Chondrocyte (in vitro differentiated cells): Measurements from ENCODE around the gene CLTB. TPM values are rescaled to one million over a fixed set of nuclear protein-coding genes. Genes with fewer than 3 reads are reported as not detected.

Source experiments
- DNase-seq: peaks from one replicate; pipeline ENCODE4 v3.0.0; 2021; ENCODE audit warnings: mixed read lengths, low spot score
- H3K27ac Mint-ChIP-seq: one replicate; pipeline ENCODE4 v1.8.0; 2021; ENCODE audit warnings: mild to moderate bottlenecking, moderate library complexity, mixed read lengths; ENCODE audit not compliant: unreplicated experiment
- H3K27me3 Mint-ChIP-seq: 2 replicates; pipeline ENCODE4 v1.8.0; 2021; ENCODE audit warnings: low read depth, mixed read lengths
- H3K36me3 Mint-ChIP-seq: 2 replicates; pipeline ENCODE4 v1.8.0; 2021; ENCODE audit warnings: low read depth, mixed read lengths
- H3K4me1 Mint-ChIP-seq: 2 replicates; pipeline ENCODE4 v1.8.0; 2021; ENCODE audit warnings: low read depth, mild to moderate bottlenecking, mixed read lengths
- H3K4me3 Mint-ChIP-seq: one replicate; pipeline ENCODE4 v1.8.0; 2021; ENCODE audit warnings: mild to moderate bottlenecking, moderate library complexity, mixed read lengths; ENCODE audit not compliant: unreplicated experiment
- H3K9me3 Mint-ChIP-seq: 2 replicates; pipeline ENCODE4 v1.8.0; 2021; ENCODE audit warnings: low read depth, mixed read lengths
- microRNA-seq: library from miRNA; unstranded; fragments of <30 nt; microRNA quantifications from one replicate; pipeline ENCODE4 v1.2.0, GENCODE V29; 2020; ENCODE audit warnings: borderline number of aligned reads
- total RNA-seq: library from RNA; stranded (reverse); gene quantifications from 3 replicates; pipeline ENCODE4 v1.2.1, GENCODE V29; 2021
- TF ChIP-seq, protein P1 (sequence below): fragments of 200-600 bp; sonication (generic); IDR thresholded peaks from 2 replicates; pipeline ENCODE4 v1.5.0; 2021; ENCODE audit warnings: antibody characterized with exemption, mild to moderate bottlenecking, moderate library complexity

Gene CLTB
- total RNA-seq, 1 donor from 2014 or later = 65.3 TPM

DNA sequence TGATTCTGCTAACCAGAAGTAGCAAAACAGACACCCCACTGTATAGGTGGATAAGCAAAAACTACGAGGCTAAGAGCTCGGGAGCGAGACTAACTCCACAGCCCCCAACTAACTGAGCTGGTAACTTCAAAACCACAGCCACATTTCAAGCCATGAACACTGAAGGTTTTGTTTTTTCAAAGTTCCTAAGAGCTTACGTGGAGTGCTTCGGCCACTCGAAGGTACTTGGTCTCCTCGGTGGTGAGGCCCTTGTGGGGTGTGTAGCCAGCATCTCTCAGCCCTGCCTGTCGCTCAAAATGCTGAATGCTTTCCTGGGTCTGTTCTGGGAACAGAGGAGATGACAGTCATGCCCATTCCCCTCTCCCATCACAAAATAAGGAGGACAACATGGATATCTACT is 65.9 kb downstream of the CLTB start:
- Mint-ChIP-seq H3K36me3 (peaks cover 48% of the 10 kb centered on the region), H3K27me3 (no peaks in the 10 kb centered on the region), H3K27ac (no peak overlapping the region), H3K4me1 (no peaks in the 10 kb centered on the region), H3K9me3 (no peaks in the 10 kb centered on the region), H3K4me3 (no peak overlapping the region)
- DNase-seq = no peak
- TF ChIP-seq, protein P1, sequence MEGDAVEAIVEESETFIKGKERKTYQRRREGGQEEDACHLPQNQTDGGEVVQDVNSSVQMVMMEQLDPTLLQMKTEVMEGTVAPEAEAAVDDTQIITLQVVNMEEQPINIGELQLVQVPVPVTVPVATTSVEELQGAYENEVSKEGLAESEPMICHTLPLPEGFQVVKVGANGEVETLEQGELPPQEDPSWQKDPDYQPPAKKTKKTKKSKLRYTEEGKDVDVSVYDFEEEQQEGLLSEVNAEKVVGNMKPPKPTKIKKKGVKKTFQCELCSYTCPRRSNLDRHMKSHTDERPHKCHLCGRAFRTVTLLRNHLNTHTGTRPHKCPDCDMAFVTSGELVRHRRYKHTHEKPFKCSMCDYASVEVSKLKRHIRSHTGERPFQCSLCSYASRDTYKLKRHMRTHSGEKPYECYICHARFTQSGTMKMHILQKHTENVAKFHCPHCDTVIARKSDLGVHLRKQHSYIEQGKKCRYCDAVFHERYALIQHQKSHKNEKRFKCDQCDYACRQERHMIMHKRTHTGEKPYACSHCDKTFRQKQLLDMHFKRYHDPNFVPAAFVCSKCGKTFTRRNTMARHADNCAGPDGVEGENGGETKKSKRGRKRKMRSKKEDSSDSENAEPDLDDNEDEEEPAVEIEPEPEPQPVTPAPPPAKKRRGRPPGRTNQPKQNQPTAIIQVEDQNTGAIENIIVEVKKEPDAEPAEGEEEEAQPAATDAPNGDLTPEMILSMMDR = no peak

DNA sequence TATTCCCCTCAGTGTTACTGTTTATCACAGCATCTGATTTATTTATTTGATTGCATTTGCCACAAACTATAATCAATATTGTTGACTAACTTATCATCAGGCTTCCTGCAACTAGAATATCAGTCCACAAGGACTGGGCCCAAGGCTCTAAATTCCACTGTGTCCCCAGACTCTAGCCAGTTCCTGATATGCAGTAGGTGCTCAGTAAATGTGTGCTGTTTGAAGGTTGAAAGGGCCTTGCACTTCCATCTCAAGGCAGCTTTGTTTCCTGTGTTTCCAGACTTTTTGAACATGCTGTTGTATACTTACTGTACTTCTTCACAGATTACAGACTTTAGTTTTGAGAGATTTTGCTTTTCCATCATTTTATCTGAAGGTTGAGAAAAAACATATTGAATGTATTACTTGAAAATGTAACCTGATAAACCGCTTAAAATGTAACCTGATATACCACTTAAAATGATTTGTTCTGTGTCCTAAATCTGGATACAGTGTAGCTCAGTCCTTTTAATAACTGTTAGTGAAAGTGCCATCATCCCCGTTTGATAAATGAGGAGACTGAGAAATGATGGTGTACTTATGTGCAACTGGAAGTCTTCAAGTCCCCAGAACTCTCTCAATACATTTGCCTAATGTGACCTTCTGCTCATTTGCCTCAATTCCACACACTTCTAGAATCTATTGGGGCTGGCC is 73.4 kb downstream of the CLTB start:
- H3K4me3 Mint-ChIP-seq = no peak overlapping the region
- no peaks in the 10 kb centered on the region for H3K4me1 Mint-ChIP-seq
- H3K36me3 Mint-ChIP-seq = peaks cover 14% of the 10 kb centered on the region
- no peak for DNase-seq
- TF ChIP-seq, protein P1 = no peak
- H3K27me3 Mint-ChIP-seq = no peaks in the 10 kb centered on the region
- H3K27ac Mint-ChIP-seq = no peak overlapping the region
- H3K9me3 Mint-ChIP-seq = no peaks in the 10 kb centered on the region

Small RNA genes within 50 kb of the gene (microRNA-seq; reads per million reads assigned to microRNA genes)
- gene MIR1271 = 8.3 reads per million, percentile 18 among the genes with 10 or more reads in this experiment

Other genes starting within 250 kb of the CLTB start
- gene SIMC1, start 178.1 kb downstream of the CLTB start, total RNA-seq = 17.4 to 20.3 TPM (median 19.1 TPM) in 3 replicates
- gene KIAA1191, start 54.8 kb downstream of the CLTB start, total RNA-seq = 89.5 to 103 TPM (median 91.5 TPM) in 3 replicates
- gene ARL10, start 51.1 kb downstream of the CLTB start, total RNA-seq = 24.5 to 37.8 TPM (median 33.7 TPM) in 3 replicates
- gene NOP16, start 27.9 kb downstream of the CLTB start, total RNA-seq = 16.8 to 22.8 TPM (median 19.9 TPM) in 3 replicates
- gene HIGD2A, start 27.8 kb downstream of the CLTB start, total RNA-seq = 70.3 to 83.5 TPM (median 74.6 TPM) in 3 replicates
- gene FAF2, start 31.8 kb upstream of the CLTB start, total RNA-seq = 40.0 to 45.0 TPM (median 42.5 TPM) in 3 replicates
- 21.9 to 24.7 TPM (median 24.3 TPM) in 3 replicates for gene RNF44, start 120.9 kb upstream of the CLTB start, total RNA-seq
- gene CDHR2, start 132.8 kb upstream of the CLTB start, total RNA-seq = 0.40 to 1.5 TPM (median 0.46 TPM) in 3 replicates
- 1.7 to 2.9 TPM (median 2.1 TPM) in 3 replicates for gene GPRIN1, start 193.6 kb upstream of the CLTB start, total RNA-seq
- 0.45 to 0.95 TPM in 2 of 3 replicates, not detected in the other for gene SNCB, start 214.0 kb upstream of the CLTB start, total RNA-seq
- not detected in 3 replicates for gene EIF4E1B, start 214.1 kb upstream of the CLTB start, total RNA-seq
- gene TSPAN17, start 230.9 kb upstream of the CLTB start, total RNA-seq = 40.8 to 49.8 TPM (median 48.0 TPM) in 3 replicates